WERI-Rb-1 (cell line): ENCODE results near the gene PPP1CC.

Experiments
- DNase-seq: peaks from one replicate; pipeline ENCODE4 v3.0.0-alpha.2; 2020
- H3K27ac ChIP-seq: fragments of 250-450 bp; sonication (Bioruptor Pico); 2 replicates; pipeline ENCODE4 v1.5.1; 2020; ENCODE audit warnings: mild to moderate bottlenecking, moderate library complexity
- H3K27me3 ChIP-seq: fragments of 250-450 bp; sonication (Bioruptor Pico); 2 replicates; pipeline ENCODE4 v1.5.1; 2021; ENCODE audit warnings: mild to moderate bottlenecking, low read depth, moderate library complexity; ENCODE audit not compliant: insufficient read depth, severe bottlenecking
- H3K36me3 ChIP-seq: fragments of 250-450 bp; sonication (Bioruptor Pico); 2 replicates; pipeline ENCODE4 v1.5.1; 2020; ENCODE audit warnings: mild to moderate bottlenecking, moderate library complexity
- H3K4me3 ChIP-seq: 2 replicates; pipeline ENCODE4 v1.5.1; 2011; ENCODE audit warnings: low read depth, mild to moderate bottlenecking, control low read depth, low read length
- H3K9me3 ChIP-seq: fragments of 250-450 bp; sonication (Bioruptor Pico); 2 replicates; pipeline ENCODE4 v1.5.1; 2021; ENCODE audit warnings: mild to moderate bottlenecking, moderate library complexity; ENCODE audit not compliant: severe bottlenecking
- CTCF ChIP-seq: IDR thresholded peaks from 2 replicates; pipeline ENCODE4 v1.5.1; 2011; ENCODE audit warnings: low read depth, mild to moderate bottlenecking, control low read depth, inconsistent platforms, low read length

The PPP1CC gene

GRCh38 chr12:110720516-110720915 lies 22.2 kb downstream of the PPP1CC start:
- no peaks in the 10 kb centered on the region for H3K9me3 ChIP-seq
- no peak for TF ChIP-seq CTCF
- DNase-seq: no peak
- no peak overlapping the region for H3K27ac ChIP-seq
- H3K36me3 ChIP-seq: peaks cover 71% of the 10 kb centered on the region
- H3K4me3 ChIP-seq: no peak overlapping the region
- no peaks in the 10 kb centered on the region for H3K27me3 ChIP-seq

GRCh38 chr12:110718222-110718908 lies 24.3 kb downstream of the PPP1CC start:
- peaks cover 50% of the 10 kb centered on the region for H3K36me3 ChIP-seq
- H3K27ac ChIP-seq: no peak overlapping the region
- no peak for DNase-seq
- H3K9me3 ChIP-seq: no peaks in the 10 kb centered on the region
- H3K27me3 ChIP-seq: no peaks in the 10 kb centered on the region
- no peak overlapping the region for H3K4me3 ChIP-seq
- no peak for TF ChIP-seq CTCF

- DNase-seq: no peak
- Histone ChIP-seq H3K36me3 (peaks cover 38% of the 10 kb centered on the region), H3K27ac (no peak overlapping the region)
Observed at GRCh38 chr12:110717037-110717436, 25.7 kb downstream of the PPP1CC start.

DNA sequence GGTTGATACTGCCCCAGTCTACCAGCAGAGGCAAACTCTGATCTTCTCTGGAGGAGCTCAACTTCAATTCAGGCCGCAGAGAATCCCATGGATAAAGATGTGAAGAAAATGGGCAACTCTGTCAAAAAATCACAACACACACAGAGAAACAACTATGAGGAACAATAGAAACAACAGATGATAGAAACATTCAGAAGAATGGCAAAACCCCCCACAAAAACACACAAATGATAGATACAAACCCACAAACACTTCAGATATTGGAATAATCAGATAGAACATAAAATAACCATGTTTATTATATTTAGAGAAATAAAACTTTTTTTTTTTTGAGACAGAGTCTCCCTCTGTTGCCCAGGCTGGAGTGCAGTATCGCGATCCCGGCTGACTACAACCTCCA lies 33.8 kb downstream of the PPP1CC start:
- Histone ChIP-seq H3K27me3 (no peaks in the 10 kb centered on the region), H3K9me3 (no peaks in the 10 kb centered on the region), H3K27ac (no peak overlapping the region), H3K36me3 (no peaks in the 10 kb centered on the region), H3K4me3 (no peak overlapping the region)
- no peak for DNase-seq
- TF ChIP-seq CTCF: no peak

More at GRCh38 chr12:110717037-110717436, 25.7 kb downstream of the PPP1CC start:
- TF ChIP-seq CTCF: no peak
- no peaks in the 10 kb centered on the region for H3K27me3 ChIP-seq
- no peak overlapping the region for H3K4me3 ChIP-seq
- H3K9me3 ChIP-seq: no peaks in the 10 kb centered on the region

- Histone ChIP-seq H3K36me3 (no peaks in the 10 kb centered on the region), H3K27me3 (no peaks in the 10 kb centered on the region), H3K27ac (no peak overlapping the region), H3K4me3 (no peak overlapping the region), H3K9me3 (no peaks in the 10 kb centered on the region)
- no peak for TF ChIP-seq CTCF
- DNase-seq: no peak
Observed at GRCh38 chr12:110705309-110705708, 37.4 kb downstream of the PPP1CC start.

DNA sequence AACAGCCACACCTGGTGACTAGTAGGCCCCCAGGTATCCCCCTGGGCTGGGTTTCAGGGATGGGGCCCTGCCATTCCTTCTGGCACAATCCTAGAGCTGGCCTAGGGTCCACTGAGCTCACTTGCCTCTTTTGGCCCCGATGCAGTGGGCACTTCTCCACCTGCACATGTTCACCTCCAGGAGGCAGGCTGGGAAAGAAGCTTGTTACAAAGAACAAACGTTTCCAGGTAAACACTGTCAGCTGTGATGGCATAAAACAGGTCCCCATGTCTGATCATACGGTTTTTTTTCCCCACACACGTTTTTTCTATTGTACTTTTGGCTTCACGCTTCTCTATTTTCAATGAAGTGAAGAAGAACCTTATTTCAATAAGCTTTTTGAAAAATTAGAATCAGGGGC lies 37.9 kb downstream of the PPP1CC start:
- no peaks in the 10 kb centered on the region for H3K36me3 ChIP-seq
- TF ChIP-seq CTCF: peak; percentile 72
- no peak overlapping the region for H3K27ac ChIP-seq
- no peaks in the 10 kb centered on the region for H3K9me3 ChIP-seq
- DNase-seq: peak; percentile 47
- no peak overlapping the region for H3K4me3 ChIP-seq
- no peaks in the 10 kb centered on the region for H3K27me3 ChIP-seq
